Mammary epithelial cell (primary cell): ENCODE measurements around the gene RRP1B.

ENCODE experiments used
- CTCF ChIP-seq, 2 donors: IDR thresholded peaks in 1 of 2; conservative IDR thresholded peaks in 1 of 2; 2 replicates each; pipeline ENCODE4 v1.5.1; 2011 to 2012; ENCODE audit warnings: inconsistent platforms in 2 of 2, low read length in 2 of 2, mild to moderate bottlenecking in 2 of 2, control low read depth in 1 of 2, low read depth in 1 of 2; ENCODE audit not compliant: insufficient read depth in 1 of 2; ENCODE audit errors: extremely low read depth in 1 of 2
- EZH2 ChIP-seq: IDR thresholded peaks from 2 replicates; pipeline ENCODE4 v1.6.1; 2012; ENCODE audit warnings: low read length, inconsistent platforms, borderline replicate concordance

GRCh38 chr21:43728154-43728466, 68.8 kb downstream of the RRP1B start:
- TF ChIP-seq EZH2 (no peak), CTCF (conservative IDR thresholded peaks at IDR 0.05 in 1 of 2, IDR thresholded peaks at IDR 0.05 in 1 of 2; ENCODE audit: extremely low read depth in 1 of 2, insufficient read depth in 1 of 2, low read depth in 1 of 2, low read length in 2 of 2) (no peak)
